ENCODE results near the gene KRR1. TPM values are rescaled to one million over a fixed set of nuclear protein-coding genes. Genes with fewer than 3 reads are reported as not detected.

KRR1 gene
- total and polyA plus RNA-seq, 2 of the 13 experiments (the other 11 are each of a cell fraction or from before 2014, with no cell fraction given), result 19.3 to 103 TPM

DNA sequence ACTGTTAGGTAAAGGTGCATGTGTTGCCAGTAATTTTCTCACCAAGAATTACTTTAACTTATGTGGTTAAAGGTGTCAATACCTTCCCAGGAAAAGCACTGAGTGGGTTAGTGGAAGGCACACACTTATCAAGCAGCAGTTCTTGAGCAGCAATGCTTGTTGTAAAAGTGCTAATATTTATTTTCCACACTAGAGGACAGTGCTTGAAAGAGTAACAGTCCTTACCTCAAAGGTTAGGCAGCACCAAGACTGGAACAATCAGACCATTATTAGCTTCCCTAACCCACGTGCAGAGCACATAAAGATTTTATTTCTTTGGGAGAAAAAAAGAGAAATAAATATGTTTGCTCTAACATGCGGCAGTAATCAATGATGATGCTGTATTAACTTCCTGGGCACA lies 48.8 kb upstream of the KRR1 start (continued):
- TF ChIP-seq, protein P1, sequence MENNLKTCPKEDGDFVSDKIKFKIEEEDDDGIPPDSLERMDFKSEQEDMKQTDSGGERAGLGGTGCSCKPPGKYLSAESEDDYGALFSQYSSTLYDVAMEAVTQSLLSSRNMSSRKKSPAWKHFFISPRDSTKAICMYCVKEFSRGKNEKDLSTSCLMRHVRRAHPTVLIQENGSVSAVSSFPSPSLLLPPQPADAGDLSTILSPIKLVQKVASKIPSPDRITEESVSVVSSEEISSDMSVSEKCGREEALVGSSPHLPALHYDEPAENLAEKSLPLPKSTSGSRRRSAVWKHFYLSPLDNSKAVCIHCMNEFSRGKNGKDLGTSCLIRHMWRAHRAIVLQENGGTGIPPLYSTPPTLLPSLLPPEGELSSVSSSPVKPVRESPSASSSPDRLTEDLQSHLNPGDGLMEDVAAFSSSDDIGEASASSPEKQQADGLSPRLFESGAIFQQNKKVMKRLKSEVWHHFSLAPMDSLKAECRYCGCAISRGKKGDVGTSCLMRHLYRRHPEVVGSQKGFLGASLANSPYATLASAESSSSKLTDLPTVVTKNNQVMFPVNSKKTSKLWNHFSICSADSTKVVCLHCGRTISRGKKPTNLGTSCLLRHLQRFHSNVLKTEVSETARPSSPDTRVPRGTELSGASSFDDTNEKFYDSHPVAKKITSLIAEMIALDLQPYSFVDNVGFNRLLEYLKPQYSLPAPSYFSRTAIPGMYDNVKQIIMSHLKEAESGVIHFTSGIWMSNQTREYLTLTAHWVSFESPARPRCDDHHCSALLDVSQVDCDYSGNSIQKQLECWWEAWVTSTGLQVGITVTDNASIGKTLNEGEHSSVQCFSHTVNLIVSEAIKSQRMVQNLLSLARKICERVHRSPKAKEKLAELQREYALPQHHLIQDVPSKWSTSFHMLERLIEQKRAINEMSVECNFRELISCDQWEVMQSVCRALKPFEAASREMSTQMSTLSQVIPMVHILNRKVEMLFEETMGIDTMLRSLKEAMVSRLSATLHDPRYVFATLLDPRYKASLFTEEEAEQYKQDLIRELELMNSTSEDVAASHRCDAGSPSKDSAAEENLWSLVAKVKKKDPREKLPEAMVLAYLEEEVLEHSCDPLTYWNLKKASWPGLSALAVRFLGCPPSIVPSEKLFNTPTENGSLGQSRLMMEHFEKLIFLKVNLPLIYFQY (CRISPR knock-in tag; IDR thresholded peaks at IDR 0.05; ENCODE audit: borderline replicate concordance), result no peak
- TF ChIP-seq SMC3 (IDR thresholded peaks at IDR 0.05; ENCODE audit: low read length) (peak; percentile 83), XBP1 (CRISPR knock-in tag; IDR thresholded peaks at IDR 0.05) (no peak), ZNF543 (CRISPR knock-in tag; IDR thresholded peaks at IDR 0.05) (no peak), RXRA (CRISPR knock-in tag; IDR thresholded peaks at IDR 0.05) (no peak), RELA (CRISPR knock-in tag; IDR thresholded peaks at IDR 0.05) (no peak), ZFP36 (IDR thresholded peaks at IDR 0.05; ENCODE audit: borderline replicate concordance, low read depth, low read length, partially characterized antibody) (no peak), ARNTL (CRISPR knock-in tag; IDR thresholded peaks at IDR 0.05) (no peak), ZMYM4 (CRISPR knock-in tag; IDR thresholded peaks at IDR 0.05) (peak; percentile 32; the same call in 1 of the 2 replicates), ZNF615 (CRISPR knock-in tag; IDR thresholded peaks at IDR 0.05; ENCODE audit: borderline replicate concordance) (no peak), ZNF431 (CRISPR knock-in tag; IDR thresholded peaks at IDR 0.05; ENCODE audit: borderline replicate concordance, low read depth) (no peak), ZFP36L2 (CRISPR knock-in tag; IDR thresholded peaks at IDR 0.05) (no peak), ZNF138 (CRISPR knock-in tag; IDR thresholded peaks at IDR 0.05; ENCODE audit: low read depth) (no peak), FOXA3 (CRISPR knock-in tag; IDR thresholded peaks at IDR 0.05) (peak; percentile 59; the same call in 1 of the 2 replicates), RAD21 (CRISPR knock-in tag; IDR thresholded peaks at IDR 0.05) (peak; percentile 58; the same call in 1 of the 2 replicates), KDM2A (CRISPR knock-in tag; IDR thresholded peaks at IDR 0.05; ENCODE audit: borderline replicate concordance, low read depth) (no peak), ELF1 (CRISPR knock-in tag; IDR thresholded peaks at IDR 0.05) (no peak), SNAI1 (CRISPR knock-in tag; IDR thresholded peaks at IDR 0.05; ENCODE audit: borderline replicate concordance) (0 out of 2 replicates have a peak, but pooled peaks have one; percentile 30), ZNF570 (CRISPR knock-in tag; IDR thresholded peaks at IDR 0.05; ENCODE audit: borderline replicate concordance) (no peak), ZNF335 (CRISPR knock-in tag; IDR thresholded peaks at IDR 0.05) (no peak), NFE2L1 (CRISPR knock-in tag; IDR thresholded peaks at IDR 0.05; ENCODE audit: borderline replicate concordance) (no peak)
- TF ChIP-seq, protein P2, sequence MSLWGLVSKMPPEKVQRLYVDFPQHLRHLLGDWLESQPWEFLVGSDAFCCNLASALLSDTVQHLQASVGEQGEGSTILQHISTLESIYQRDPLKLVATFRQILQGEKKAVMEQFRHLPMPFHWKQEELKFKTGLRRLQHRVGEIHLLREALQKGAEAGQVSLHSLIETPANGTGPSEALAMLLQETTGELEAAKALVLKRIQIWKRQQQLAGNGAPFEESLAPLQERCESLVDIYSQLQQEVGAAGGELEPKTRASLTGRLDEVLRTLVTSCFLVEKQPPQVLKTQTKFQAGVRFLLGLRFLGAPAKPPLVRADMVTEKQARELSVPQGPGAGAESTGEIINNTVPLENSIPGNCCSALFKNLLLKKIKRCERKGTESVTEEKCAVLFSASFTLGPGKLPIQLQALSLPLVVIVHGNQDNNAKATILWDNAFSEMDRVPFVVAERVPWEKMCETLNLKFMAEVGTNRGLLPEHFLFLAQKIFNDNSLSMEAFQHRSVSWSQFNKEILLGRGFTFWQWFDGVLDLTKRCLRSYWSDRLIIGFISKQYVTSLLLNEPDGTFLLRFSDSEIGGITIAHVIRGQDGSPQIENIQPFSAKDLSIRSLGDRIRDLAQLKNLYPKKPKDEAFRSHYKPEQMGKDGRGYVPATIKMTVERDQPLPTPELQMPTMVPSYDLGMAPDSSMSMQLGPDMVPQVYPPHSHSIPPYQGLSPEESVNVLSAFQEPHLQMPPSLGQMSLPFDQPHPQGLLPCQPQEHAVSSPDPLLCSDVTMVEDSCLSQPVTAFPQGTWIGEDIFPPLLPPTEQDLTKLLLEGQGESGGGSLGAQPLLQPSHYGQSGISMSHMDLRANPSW (CRISPR knock-in tag; IDR thresholded peaks at IDR 0.05; ENCODE audit: borderline replicate concordance), result no peak
- TF ChIP-seq, protein P3, sequence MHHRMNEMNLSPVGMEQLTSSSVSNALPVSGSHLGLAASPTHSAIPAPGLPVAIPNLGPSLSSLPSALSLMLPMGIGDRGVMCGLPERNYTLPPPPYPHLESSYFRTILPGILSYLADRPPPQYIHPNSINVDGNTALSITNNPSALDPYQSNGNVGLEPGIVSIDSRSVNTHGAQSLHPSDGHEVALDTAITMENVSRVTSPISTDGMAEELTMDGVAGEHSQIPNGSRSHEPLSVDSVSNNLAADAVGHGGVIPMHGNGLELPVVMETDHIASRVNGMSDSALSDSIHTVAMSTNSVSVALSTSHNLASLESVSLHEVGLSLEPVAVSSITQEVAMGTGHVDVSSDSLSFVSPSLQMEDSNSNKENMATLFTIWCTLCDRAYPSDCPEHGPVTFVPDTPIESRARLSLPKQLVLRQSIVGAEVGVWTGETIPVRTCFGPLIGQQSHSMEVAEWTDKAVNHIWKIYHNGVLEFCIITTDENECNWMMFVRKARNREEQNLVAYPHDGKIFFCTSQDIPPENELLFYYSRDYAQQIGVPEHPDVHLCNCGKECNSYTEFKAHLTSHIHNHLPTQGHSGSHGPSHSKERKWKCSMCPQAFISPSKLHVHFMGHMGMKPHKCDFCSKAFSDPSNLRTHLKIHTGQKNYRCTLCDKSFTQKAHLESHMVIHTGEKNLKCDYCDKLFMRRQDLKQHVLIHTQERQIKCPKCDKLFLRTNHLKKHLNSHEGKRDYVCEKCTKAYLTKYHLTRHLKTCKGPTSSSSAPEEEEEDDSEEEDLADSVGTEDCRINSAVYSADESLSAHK (CRISPR knock-in tag; IDR thresholded peaks at IDR 0.05; ENCODE audit: borderline replicate concordance), result no peak
